Activated CD4-positive, alpha-beta T cell treated with anti-CD3 and anti-CD28 coated beads for 24 hours (primary cell): ENCODE data around the gene STING1.
A peak's percentile ranks its signal among the peaks of the same experiment; 100 is the strongest.
"Not testable (repeated sequence)": the region's sequence is repeated elsewhere in the genome, so short reads cannot be mapped to it uniquely, and the experiment has no call there.

Source experiments
- DNase-seq, 2 donors: peaks; one replicate each; pipeline ENCODE4 v3.0.0-alpha.2; 2020; ENCODE audit warnings: low read depth in 2 of 2

The STING1 gene

GRCh38 chr5:139482050-139482889, at the start of gene STING1:
Gene STING1, minus strand, starts transcription at chr5:139482758. Its CDS starts 1,054 bp downstream, at chr5:139481704.
- DNase-seq: peak in 1 of 2 donors; percentile 57

DNA sequence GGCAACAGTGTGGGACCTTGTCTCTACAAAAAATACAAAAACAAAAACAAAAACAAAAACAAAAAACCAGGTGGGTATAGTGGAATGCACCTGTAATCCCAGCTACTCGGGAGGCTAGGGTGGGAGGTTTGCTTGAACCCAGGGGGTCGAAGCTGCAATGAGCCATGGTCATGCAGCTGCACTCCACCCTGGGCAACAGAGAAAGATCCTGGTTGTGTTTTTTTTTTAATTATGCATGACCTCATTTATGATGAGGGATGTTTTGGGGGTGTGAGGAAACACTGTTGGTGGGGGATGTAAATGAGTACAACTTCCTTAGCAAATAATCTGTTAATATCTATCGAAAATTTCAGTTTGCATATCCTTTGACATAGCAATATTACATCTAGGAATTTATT, 49.2 kb upstream of the STING1 start:
- DNase-seq: no peak

DNA sequence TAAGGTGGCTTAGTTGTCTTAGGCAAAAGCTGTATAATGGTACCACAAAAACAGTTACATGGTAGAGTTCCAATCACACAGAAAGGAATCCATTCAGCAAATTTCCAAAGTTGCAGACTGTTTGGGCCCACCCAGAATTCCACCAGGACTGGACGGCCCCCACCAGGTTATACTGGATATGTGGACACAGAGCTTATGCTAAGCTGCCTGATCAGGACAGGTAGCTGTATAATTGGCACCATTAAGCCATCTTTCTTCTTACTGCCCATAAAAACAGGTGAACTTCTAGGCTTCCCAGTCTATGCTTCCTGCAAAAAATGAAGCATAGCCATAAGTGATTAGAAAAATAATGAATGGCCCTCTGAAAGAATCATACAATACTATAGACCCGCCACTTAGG, 47.5 kb upstream of the STING1 start:
- DNase-seq: not testable (repeated sequence)

- not testable (repeated sequence) for DNase-seq
Observed at GRCh38 chr5:139528695-139529094, 46.1 kb upstream of the STING1 start.

- DNase-seq: not testable (repeated sequence)
Observed at GRCh38 chr5:139527896-139528467, 45.4 kb upstream of the STING1 start.

DNA sequence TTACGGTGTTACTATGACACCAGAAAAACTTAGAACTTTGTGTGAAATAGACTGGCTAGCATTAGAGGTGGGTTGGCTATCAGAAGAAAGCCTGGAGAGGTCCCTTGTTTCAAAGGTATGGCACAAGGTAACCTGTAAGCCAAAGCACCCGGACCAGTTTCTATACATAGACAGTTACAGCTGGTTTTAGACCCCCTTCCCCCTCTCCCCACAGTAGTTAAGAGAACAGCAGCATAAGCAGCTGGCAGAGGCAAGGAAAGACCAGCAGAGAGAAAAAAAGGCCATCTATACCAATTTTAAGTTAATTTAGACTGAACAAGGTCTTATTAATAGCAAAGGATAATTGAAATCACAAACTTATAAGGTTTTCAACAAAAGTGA, 44.5 kb upstream of the STING1 start:
- not testable (repeated sequence) for DNase-seq

- not testable (repeated sequence) for DNase-seq
Observed at GRCh38 chr5:139526309-139527089, 43.9 kb upstream of the STING1 start.

- DNase-seq: not testable (repeated sequence)
Observed at GRCh38 chr5:139525586-139526308, 43.2 kb upstream of the STING1 start.

- no peak for DNase-seq
Observed at GRCh38 chr5:139524940-139525585, 42.5 kb upstream of the STING1 start.

DNA sequence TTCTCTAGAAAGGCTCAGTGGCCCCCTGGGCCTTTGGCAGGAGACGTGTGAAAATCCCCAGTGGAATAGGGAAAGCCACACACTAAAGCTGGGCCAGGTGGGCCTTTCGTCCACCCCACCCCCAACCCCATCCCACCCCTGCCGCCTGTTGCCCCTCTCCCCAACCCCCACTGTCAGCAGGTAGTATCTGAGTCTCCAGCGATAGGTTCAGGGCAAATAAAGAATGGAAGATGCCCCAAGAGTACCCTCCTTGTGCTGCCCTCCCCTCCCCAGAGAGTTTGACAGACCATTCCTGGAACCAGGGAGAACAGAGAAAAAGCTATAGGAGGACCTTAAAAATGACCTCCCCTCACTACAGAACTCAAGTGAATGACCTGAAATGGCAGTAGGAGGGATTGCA, 41.9 kb upstream of the STING1 start:
- DNase-seq: no peak

- no peak for DNase-seq
Observed at GRCh38 chr5:139523635-139524445, 41.3 kb upstream of the STING1 start.

DNA sequence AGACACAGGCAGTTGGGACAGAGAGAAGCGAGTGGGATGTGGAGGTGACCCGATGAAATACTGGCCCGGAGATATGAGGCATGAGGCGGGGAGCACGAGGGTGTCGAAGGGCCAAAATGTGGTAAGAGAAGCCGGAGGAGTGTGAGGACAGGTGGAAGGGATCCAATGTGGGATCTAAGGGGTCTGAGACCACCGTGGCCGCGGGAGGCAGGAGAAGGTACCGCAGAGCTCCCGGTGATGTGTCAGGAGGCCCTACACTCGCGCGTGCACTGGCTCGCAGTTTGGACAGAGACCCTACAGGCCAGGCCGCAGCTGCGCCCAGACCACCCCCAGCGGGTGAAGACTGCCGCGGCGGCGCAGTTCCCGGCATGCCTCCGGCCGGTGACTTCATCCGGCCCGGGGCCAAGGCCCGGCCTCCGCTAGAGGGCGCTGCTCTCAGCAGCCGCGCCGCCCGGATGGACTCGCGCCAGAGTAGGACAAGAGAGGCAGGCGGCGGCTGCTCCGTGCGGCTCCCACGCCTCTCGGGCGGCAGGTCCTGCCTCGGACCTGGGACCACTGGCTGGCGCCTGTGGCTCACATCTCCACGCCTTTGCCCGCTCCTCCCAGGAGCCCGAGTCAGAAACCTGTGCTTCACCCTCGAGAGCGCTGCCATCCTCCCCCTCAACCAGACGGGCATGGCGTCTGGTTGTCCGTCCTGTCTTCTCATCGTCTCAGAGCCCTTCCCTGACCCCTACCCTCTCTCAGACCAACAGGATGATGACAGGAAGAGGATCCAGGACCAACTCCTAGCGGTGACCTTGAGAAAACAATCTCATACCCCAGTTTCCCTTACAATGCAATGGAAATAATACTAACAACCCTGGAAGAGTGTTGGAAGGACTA, 35.4 kb upstream of the STING1 start:
- DNase-seq: peak; percentile 87 to 91

GRCh38 chr5:139514486-139514856, 31.9 kb upstream of the STING1 start:
- DNase-seq: no peak

GRCh38 chr5:139513852-139514485, 31.4 kb upstream of the STING1 start:
- DNase-seq: no peak

DNA sequence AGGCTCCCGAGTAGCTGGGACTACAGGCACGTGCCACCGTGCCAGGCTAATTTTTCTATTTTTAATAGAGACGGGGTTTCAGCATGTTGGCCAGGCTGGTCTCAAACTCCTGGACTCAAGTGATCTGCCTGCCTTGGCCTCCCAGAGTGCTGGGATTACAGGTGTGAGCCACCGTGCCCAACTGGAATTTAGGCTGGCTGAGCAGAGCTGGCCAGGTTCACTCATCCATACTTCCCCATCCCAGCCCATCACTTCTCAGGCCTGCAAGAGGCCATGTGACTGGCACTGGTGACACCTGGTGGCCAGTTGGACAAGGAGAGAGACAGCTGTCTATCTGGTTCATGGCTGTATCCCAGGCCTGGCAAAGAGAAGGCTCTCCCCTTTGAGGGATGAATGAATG, 30.9 kb upstream of the STING1 start:
- peak; percentile 62 to 72 for DNase-seq

- no peak for DNase-seq
Observed at GRCh38 chr5:139512786-139513390, 30.3 kb upstream of the STING1 start.

GRCh38 chr5:139504722-139505121, 22.2 kb upstream of the STING1 start:
- DNase-seq: not testable (repeated sequence)

DNA sequence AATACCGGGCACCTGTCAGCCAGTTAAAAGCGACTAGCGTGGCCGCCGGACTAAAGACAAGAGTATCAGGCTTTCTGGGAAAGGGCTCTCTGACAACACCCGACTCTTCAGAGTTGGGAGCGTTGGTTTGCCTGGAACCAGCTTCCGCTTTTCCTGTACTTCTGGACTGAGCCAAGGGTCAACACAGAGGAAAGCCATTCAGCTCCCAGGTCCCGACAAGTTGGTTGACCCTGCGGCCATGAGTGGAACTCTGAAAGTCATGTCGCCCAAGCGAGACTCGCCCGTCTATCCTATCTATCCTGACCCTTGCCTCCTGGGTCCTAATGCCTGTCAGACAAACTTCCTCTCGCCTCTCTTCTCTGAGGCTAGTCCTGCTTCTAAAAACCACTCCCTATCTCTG, 21.3 kb upstream of the STING1 start:
- DNase-seq: not testable (repeated sequence)
